Urinary bladder (tissue), 4 donors: ENCODE results near the gene HOXC5. TPM values are rescaled to one million over a fixed set of nuclear protein-coding genes. Genes with fewer than 3 reads are reported as not detected.
A peak's percentile ranks its signal among the peaks of the same experiment; 100 is the strongest.

Source experiments
- DNase-seq: peaks from one replicate; pipeline ENCODE4 v3.0.0-alpha.2; 2015; ENCODE audit errors: extremely low spot score
- H3K27ac ChIP-seq: one replicate; pipeline ENCODE4 v1.5.1; 2013; ENCODE audit warnings: low read depth, mild to moderate bottlenecking, moderate library complexity
- H3K36me3 ChIP-seq: one replicate; pipeline ENCODE4 v1.6.1; 2013; ENCODE audit warnings: mild to moderate bottlenecking, moderate library complexity; ENCODE audit not compliant: insufficient read depth
- H3K4me1 ChIP-seq: one replicate; pipeline ENCODE4 v1.6.1; 2013; ENCODE audit warnings: mild to moderate bottlenecking, moderate library complexity; ENCODE audit not compliant: insufficient read depth
- H3K4me3 ChIP-seq: one replicate; pipeline ENCODE4 v1.5.1; 2013; ENCODE audit warnings: low read depth, low read length
- WGBS: extraction: QIAGEN DNeasy Blood & Tissue Kit; methylation state at CpG from one replicate; pipeline ENCODE4 v1.1.7; 2013; 5-methylcytosine and 5-hydroxymethylcytosine counted together
- polyA plus RNA-seq: library from polyadenylated mRNA; stranded (reverse); fragments of 200-250 nt; gene quantifications from one replicate; pipeline ENCODE4 v1.2.3, GENCODE V29; 2013
- total RNA-seq: library from RNA; depleted of rRNA; stranded (reverse); fragments of >200 nt; gene quantifications from one replicate; pipeline ENCODE4 v1.2.3, GENCODE V29; 2014
- donor health status: healthy with polysubstance abuse.
- donor health status: healthy.

The HOXC5 gene
- total and polyA plus RNA-seq, 2 donors = 0.11 to 0.42 TPM

DNA sequence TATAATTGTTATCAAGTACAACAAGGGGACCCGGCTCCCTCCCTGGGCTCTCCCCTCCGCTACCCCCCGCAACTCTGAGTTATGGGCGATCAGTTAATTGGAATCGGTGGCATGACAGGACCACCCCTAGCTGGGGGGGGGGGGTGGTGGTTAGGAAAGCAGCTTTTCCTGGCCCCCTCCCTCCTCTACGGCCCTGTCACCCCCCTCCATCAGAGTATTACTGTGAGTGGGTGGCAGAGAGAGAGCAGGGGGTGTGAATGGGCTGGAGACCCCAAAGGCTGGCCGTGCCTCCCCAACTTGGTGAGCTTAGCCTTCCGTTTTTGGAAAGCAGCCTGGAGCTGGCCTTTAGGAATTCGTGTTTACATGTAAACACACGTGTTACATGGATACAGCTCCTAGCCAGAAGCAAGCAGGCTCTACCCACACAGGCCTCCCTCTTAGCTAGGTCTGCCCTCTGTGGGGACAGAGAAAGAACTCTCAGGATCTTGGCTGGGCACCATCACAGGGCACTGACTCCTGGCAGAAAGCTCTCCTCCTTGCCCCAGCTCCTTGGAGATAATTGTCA, 19.7 kb downstream of the HOXC5 start:
- H3K4me3 ChIP-seq = no peak overlapping the region

DNA sequence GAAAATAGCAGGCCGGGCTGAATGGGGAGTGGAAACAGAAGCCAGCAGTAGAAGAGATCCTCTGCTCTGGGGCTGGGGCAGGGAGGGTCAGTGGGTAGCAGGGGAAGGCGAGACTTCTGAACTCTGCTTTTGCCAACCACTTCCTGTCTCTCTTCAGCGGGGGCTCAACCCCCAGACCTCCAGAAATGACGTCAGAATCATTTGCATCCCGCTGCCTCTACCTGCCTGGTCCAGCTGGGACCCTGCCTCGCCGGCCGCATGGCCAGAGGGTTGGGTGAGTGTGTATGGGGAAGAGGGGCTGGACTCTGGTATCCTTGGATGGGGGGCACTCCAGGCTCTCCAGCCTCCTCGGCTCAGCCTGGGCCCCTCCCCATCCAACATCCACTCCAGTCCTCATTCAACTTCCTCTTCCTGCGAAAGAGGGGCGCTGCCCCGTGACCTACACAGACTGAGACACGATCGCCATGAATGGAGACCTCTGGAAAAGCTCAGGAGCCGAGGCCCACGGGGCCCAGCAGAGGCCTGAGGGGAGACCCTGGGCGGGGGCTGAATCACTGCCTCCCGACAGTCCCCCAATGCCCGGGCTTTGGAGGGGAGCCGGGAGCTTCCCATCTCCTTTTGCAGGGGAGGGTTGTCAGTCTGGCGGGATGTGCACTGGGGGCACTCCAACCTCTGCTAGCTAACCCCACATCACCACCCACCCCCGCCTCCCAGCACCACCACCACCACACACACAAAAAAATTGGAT, 20.3 kb downstream of the HOXC5 start:
- H3K36me3 ChIP-seq = no peaks in the 10 kb centered on the region
- 7% methylated on average over 22 of the region's 22 CpGs for WGBS
- H3K4me3 ChIP-seq = peak overlapping the region; percentile 23
- DNase-seq = no peak
- H3K4me1 ChIP-seq = peaks cover 1% of the 10 kb centered on the region
- H3K27ac ChIP-seq = no peak overlapping the region

More for the DNA sequence above, 19.7 kb downstream of the HOXC5 start:
- Histone ChIP-seq H3K27ac (no peak overlapping the region), H3K36me3 (no peaks in the 10 kb centered on the region), H3K4me1 (peaks cover 1% of the 10 kb centered on the region)
- 16% methylated on average over 10 of the region's 10 CpGs for WGBS
- no peak for DNase-seq

DNA sequence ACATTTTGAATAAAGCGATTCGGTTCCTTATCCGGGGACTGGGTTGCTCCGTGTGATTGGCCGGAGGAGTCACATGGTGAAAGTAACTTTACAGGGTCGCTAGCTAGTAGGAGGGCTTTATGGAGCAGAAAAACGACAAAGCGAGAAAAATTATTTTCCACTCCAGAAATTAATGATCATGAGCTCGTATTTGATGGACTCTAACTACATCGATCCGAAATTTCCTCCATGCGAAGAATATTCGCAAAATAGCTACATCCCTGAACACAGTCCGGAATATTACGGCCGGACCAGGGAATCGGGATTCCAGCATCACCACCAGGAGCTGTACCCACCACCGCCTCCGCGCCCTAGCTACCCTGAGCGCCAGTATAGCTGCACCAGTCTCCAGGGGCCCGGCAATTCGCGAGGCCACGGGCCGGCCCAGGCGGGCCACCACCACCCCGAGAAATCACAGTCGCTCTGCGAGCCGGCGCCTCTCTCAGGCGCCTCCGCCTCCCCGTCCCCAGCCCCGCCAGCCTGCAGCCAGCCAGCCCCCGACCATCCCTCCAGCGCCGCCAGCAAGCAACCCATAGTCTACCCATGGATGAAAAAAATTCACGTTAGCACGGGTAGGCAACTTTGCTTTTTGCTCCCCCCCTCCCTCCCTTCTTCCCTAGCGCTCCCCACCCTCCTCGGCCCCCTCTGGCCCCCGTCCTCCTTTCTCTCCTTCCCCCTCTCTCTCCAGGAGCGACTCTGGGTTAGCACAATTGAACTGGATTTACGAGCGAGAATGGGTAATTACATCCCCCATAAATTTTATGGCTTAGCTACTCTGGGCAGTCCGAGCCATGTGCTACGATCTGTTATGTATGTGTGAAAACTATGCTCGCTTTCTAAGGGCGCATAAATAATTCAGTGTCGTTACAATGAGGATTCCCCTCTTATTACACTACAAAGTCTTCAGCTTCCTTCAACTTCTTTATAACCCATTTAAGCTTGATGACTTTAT, 21.2 kb downstream of the HOXC5 start, which contains the start of gene HOXC4:
Gene HOXC4 (plus strand): TSS at position 85 of the 991 bp plus-strand sequence. CDS start 88 bp downstream, at position 173.
- no peak for DNase-seq
- Histone ChIP-seq H3K36me3 (no peaks in the 10 kb centered on the region), H3K27ac (no peak within 1 kb of the TSS), H3K4me1 (peaks cover 3% of the 10 kb centered on the region), H3K4me3 (peak within 1 kb of the TSS; percentile 23)
- WGBS = 6% methylated on average over 52 of the region's 52 CpGs

DNA sequence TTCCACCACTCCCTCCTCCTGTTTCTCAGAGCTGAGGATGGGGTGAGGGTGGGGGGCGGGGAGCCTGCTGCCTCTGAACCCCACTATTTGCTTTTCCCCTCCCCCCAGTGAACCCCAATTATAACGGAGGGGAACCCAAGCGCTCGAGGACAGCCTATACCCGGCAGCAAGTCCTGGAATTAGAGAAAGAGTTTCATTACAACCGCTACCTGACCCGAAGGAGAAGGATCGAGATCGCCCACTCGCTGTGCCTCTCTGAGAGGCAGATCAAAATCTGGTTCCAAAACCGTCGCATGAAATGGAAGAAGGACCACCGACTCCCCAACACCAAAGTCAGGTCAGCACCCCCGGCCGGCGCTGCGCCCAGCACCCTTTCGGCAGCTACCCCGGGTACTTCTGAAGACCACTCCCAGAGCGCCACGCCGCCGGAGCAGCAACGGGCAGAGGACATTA, 21.9 kb downstream of the HOXC5 start:
- Histone ChIP-seq H3K27ac (no peak overlapping the region), H3K4me3 (no peak overlapping the region), H3K36me3 (no peaks in the 10 kb centered on the region), H3K4me1 (peaks cover 4% of the 10 kb centered on the region)
- WGBS = 27% methylated on average over 24 of the region's 24 CpGs
- no peak for DNase-seq

DNA sequence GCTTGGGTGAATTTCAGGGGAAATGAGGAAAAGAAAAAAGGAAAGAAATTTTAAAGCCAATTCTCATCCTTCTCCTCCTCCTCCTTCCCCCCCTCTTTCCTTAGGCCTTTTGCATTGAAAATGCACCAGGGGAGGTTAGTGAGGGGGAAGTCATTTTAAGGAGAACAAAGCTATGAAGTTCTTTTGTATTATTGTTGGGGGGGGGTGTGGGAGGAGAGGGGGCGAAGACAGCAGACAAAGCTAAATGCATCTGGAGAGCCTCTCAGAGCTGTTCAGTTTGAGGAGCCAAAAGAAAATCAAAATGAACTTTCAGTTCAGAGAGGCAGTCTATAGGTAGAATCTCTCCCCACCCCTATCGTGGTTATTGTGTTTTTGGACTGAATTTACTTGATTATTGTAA, 22.7 kb downstream of the HOXC5 start:
- Histone ChIP-seq H3K4me1 (peaks cover 4% of the 10 kb centered on the region), H3K36me3 (no peaks in the 10 kb centered on the region), H3K27ac (no peak overlapping the region), H3K4me3 (no peak overlapping the region)
- WGBS = 69% methylated on average over 2 of the region's 2 CpGs
- no peak for DNase-seq

DNA sequence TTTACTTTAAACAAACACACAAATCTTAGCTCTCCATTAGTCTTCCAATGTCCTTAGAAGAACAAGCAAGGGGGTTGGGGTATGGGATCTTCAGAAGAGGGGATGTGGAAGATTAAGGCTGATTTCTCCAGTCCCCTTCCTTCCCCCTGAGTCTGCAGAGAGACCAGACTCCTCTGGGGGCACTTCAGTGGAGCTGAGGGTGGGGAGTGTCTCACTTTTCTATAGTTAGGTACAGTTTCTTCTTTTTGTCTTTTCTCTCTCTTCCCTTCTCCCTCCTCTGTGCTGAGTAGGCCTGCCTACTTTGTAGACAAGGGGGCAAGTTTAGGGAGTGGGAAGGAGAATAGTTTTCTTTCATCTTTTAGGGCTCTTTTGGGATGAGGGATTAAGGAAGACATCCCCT, 23.3 kb downstream of the HOXC5 start:
- Histone ChIP-seq H3K4me3 (no peak overlapping the region), H3K27ac (no peak overlapping the region), H3K36me3 (no peaks in the 10 kb centered on the region), H3K4me1 (peaks cover 4% of the 10 kb centered on the region)
- no peak for DNase-seq

DNA sequence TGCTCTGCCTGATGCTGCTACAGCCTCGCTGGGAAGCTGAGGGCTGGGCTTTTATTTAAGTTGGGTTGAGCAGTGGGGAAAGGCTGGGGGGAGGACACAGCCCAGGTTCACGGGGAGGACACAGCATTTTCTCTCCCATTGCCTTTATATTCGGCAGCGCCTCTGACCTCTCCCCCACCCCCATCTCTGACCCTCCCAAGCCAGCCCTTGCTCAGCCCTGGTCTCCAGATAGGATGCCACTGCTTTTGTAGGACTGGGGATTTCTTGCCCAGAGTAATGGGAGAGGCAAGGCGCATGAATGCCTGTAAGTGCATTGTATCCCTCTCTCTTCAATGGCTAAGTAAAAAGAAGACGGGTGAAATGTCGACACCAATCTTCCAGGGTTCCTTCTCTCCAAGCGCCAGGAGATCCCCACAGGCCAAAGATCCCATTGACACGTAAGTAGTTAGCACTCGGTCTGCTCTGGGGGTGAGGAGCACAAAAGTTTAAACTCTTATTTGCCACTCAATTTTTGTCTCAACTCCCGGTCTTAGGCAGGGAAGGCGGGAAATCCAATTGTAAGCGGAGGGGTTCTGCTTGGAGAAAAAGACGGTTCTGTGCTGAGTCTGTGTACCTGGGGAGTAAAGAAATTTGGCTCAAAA, 25.4 kb downstream of the HOXC5 start:
- Histone ChIP-seq H3K4me1 (peaks cover 3% of the 10 kb centered on the region), H3K27ac (no peak overlapping the region), H3K4me3 (no peak overlapping the region), H3K36me3 (no peaks in the 10 kb centered on the region)
- no peak for DNase-seq
- 51% methylated on average over 14 of the region's 14 CpGs for WGBS

DNA sequence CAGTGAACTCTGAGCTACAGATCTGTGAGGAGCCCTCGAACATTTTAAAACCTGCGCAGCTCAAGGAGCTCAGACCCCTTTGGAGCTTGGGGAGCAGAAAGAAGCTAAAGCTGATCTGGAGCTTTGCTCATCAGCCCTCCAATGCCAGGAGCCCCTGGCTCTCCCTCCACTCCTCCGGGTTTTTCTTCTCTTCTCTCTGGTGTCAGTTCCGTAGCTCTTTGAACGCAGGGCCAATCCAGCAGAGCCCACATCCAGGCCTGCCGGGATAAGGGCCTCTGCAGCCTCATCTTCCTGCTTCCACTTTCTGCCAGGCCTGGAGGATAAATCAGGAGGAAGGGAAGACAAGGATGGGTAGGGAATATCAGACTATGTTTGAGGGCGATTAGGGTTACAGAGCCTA, 26.8 kb downstream of the HOXC5 start:
- Histone ChIP-seq H3K36me3 (no peaks in the 10 kb centered on the region), H3K4me3 (no peak overlapping the region), H3K27ac (no peak overlapping the region), H3K4me1 (peaks cover 2% of the 10 kb centered on the region)
- WGBS = 48% methylated on average over 7 of the region's 7 CpGs
- no peak for DNase-seq

DNA sequence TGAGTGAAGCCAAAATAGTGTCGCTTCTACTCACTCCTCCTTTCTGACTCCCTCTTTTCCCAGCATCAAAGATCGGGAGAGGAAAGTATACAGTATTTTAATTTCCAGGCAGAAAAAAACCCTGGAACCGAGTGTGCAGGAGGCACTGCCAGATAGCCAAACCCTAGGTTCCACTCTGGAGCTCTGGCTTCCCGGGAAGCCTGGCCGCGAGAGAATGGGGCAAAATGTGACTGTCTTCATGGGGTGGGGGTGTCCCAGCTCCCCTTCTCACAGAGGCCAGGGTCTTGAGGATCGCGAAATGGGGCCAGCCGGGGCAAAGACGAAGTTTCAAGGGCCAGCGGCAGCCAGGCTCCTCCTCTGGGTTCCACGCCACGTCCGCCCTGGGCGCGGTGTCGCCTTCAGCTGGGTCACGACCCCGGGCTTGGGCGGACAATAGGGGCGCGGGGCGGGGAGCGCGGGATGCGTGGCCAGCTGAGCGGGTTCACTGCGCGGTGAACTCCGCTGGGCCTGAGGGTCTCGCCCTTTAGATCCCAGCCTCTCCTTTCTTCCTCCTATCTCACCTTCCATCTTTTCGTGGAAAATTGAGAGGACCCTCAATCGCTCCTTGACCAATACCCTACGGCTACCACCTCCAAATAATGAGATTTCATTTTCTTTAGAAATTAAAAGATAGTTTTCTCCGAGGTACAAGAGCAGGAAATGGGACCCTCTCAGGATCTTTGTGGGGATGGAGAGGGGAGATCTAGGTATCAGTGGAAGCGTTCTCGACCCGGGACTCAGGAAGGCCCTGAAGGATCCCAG, 27.5 kb downstream of the HOXC5 start:
- Histone ChIP-seq H3K27ac (no peak overlapping the region), H3K4me3 (no peak overlapping the region), H3K4me1 (peaks cover 2% of the 10 kb centered on the region), H3K36me3 (no peaks in the 10 kb centered on the region)
- WGBS = 39% methylated on average over 38 of the region's 38 CpGs
- no peak for DNase-seq

DNA sequence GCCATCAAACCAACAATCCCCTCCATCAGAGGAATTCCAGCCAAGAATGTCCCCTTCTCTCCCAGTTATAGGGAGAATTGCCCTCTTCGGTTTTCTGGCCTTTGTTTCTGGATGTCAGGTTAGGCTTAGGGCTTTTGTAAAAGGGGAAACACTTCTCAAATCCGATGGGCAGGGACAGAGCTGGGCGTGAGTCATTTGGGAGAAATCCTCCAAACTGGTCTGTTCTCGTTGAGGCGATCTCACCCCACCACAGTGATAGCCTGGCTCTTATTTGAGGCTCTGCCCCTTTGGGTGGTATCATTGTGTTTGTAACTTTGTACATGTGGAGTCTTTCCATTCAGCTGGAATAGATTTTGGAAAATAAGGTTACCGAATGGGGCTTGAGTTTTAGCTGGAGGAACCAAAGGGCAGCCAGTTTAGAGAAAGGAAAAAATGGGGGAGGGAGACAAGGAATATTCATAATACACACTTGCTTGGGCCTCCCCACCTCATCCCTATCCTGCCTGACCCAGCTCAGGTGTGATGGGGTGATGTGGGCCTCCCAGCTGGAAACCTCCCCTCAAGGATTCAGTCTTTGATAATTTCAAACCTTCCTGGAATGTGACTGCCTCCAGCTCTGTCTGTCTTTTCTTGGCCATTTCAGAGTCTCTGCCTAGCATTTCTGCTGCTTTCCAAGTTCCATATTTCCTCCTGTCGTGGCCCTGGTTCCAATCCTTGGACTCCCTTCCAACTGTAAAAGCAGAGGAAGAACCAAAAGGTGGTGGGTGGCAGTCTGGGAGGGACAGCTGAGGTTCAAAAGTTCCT, 28.3 kb downstream of the HOXC5 start:
- no peak for DNase-seq
- no peak overlapping the region for H3K27ac ChIP-seq
- no peak overlapping the region for H3K4me3 ChIP-seq
- H3K36me3 ChIP-seq = no peaks in the 10 kb centered on the region
- H3K4me1 ChIP-seq = peaks cover 2% of the 10 kb centered on the region
- 49% methylated on average over 7 of the region's 7 CpGs for WGBS

DNA sequence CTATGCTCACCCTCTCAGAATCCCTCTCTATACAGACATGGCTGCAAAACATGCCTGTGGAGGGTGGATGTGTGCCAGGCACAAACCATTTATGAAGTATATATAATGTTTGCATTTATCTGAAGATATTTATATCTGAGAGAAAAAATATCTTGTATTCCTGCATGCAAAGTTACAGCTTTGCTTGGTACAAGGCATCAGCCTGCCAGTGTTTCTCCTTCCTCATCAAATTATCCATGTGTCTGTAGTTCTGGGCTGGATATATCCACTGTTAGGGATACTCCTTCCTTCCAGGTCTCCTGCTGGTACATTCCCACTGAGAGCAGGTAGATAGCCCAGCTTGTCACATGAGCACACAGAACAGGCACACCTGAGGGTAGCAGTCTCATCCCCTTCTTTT, 32.8 kb downstream of the HOXC5 start:
- Histone ChIP-seq H3K4me1 (no peaks in the 10 kb centered on the region), H3K27ac (no peak overlapping the region), H3K36me3 (no peaks in the 10 kb centered on the region), H3K4me3 (no peak overlapping the region)
- DNase-seq = no peak

DNA sequence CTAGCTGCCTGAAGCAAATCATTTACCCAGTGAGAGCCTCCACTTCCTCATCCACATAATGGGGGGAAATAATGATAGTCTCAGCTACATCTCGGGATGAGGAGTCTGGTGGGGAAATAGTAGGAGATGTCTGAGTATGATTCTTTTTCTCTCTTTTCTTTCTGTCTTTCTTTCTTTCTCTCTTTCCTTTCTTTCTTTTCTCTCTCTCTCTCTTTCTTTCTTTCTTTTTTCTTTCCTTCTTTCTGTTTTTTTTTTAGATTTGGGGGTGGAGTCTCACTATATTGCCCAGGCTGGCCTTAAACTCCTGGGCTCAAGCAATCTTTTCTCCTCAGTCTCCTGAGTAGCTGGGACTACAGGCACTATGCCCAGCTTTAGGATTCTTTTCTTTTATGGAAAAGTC, 33.6 kb downstream of the HOXC5 start:
- Histone ChIP-seq H3K4me1 (no peaks in the 10 kb centered on the region), H3K27ac (no peak overlapping the region), H3K36me3 (no peaks in the 10 kb centered on the region), H3K4me3 (no peak overlapping the region)
- DNase-seq = no peak
- WGBS = 77% methylated on average over 1 of the region's 1 CpG
